ENCODE results near the gene INKA2.

Gene INKA2

DNA sequence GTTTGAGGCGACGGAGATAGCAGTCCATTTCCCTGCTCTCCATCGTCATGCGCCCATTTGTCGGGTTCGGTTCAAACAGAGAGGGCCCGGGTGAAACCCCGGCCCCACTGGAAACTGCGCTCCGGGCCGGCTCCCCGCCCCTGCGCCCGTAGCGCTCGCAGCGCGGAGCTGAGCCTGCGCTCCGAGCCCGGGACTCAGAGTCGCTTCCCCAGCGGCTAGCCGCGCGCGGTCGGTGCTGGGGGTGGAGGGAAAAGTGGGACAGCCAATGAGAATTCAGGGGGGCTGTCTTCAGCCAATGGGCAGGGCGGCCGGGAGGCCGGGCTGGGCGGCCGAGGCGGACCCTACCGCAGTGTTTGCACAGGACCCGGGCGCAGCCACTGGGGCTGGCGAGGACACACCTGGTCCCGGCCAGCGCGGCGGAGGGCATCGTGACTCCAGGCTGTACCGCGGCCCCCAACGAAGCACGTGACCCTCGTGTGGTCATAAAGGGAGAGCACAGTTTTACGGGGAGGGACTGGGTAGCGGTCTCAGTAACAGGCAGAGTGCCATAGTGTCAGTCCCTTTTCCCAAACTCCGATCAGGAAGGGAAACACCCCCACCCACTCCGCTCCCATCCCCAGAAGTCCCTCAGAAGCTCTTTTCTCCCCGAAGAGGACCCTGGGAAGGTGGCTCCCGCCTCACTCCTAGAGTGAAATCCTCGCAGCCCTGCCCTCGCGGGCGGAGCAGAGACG, at the start of gene INKA2:
Gene INKA2, minus strand, starts transcription at position 202 of the 731 bp plus-strand sequence. Its CDS starts 153 bp downstream, at position 49.
- peak; percentile 38 to 92 (median 83) for DNase-seq

- DNase-seq: no peak
Observed at GRCh38 chr1:111786669-111787207, 47.5 kb upstream of the INKA2 start.

DNA sequence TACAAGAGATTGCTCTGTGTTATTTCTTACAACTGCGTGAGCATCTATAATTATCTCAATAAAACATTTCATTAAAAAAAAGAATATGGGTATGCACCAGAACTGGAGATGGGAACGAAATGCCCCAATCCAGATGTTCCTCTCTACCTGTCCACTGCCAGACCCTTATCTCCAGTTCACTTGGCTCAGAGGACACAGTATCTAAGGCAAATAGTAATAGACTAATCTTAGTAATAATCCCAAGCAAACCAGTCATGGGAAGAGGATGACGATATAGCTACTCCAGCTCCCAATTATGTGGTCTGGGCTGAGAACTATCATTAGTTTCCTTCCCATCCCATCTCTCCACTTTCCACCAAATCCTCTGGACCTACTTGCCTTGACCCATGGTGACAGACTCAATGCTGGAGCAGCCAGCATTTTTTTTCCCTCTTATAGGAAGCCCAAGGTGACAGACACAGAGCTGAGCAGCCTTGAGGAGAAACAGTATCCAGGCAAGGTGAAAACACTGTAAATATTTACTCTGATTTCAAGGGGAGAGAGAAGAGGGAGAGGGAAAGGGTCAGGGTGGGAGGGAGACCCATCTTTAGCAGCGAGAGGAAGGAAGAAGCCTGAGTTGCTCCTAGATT, 45.2 kb upstream of the INKA2 start:
- no peak for DNase-seq

DNA sequence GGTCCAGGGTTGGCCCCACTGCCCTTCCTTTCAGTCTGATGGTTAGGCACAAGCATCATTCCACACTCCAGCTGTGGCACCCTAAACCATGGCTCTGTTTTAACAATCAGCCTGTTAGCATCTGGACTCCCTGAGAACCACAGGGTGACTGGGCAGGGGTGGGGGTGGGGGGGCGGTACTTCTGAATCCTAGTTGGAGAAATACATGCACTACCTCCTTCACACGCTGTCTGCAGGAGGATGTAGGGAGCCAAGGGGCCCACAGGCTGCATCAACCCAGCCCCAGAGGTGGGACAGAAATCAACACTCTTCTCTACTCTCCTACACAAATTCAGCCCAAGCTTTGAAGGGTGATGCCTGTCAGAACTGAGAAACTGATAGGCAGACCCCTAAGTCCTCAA, 40.4 kb upstream of the INKA2 start:
- no peak for DNase-seq

DNA sequence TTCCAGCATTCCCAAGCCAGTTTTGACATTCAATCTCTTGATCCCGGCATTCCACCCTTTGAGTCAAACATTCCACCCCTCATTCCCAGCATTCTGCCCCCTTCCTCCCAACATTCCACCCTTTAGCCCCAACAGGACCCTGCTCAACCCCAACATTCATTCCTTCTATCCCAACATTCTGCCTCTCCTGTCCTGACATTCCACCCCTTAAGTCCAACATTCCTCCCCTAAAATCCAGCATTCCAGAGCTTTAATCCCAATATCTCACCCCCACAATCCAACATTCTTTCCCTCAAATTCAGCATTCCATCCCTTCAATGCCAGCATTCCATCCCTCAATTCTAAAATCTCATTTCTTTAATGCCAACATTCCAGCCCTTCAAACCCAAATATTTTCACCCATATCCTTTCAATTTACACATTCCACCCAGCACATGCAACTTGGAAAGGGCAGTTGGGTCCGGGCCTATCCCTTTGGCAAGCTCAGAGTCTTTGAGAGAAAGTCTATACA, 39.4 kb upstream of the INKA2 start:
- DNase-seq: no peak

DNA sequence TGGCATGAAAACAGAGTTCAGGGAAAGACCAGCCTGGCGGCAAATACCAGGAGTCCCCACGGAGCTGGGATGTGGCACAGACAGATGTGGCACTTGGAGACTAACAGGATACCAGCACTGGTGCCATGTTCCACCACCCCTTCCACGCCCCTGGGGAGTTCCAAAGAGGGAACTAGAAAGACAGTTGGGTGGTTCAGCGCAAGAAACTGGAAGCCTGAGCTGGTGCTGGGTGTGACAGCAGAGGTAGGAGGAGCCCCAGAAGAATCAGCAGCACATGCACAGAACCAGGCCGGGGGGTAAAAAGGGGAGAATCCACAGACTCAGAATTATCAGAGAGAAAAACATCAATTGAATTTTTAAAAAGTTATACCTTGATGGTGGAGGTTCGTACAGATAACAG, 38.9 kb upstream of the INKA2 start:
- no peak for DNase-seq

- DNase-seq: no peak
Observed at GRCh38 chr1:111777301-111777700, 38.1 kb upstream of the INKA2 start.

- DNase-seq: no peak
Observed at GRCh38 chr1:111776861-111777260, 37.7 kb upstream of the INKA2 start.

- no peak for DNase-seq
Observed at GRCh38 chr1:111776391-111776790, 37.2 kb upstream of the INKA2 start.

DNA sequence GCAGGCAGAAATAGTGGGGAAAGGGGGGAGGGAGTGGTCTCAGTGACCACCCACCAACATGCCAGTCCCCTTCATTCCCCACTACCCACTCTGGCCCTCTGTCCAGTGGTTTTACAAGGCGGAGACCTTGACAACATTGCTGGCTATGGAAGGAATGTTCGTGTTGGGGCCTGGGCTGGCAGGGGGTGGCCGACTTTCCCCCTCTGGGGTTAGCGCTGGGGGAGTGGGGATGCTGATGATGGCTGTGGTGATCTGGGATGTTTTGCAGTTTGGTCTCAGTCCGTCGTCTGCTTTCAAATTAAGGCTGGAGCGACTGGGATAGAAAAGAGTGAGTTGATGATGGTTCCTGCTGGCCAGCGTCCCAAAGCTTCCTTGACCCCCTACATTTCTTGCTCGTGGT, 36.8 kb upstream of the INKA2 start:
- no peak for DNase-seq

GRCh38 chr1:111770916-111771315, 31.7 kb upstream of the INKA2 start:
- no peak for DNase-seq

DNA sequence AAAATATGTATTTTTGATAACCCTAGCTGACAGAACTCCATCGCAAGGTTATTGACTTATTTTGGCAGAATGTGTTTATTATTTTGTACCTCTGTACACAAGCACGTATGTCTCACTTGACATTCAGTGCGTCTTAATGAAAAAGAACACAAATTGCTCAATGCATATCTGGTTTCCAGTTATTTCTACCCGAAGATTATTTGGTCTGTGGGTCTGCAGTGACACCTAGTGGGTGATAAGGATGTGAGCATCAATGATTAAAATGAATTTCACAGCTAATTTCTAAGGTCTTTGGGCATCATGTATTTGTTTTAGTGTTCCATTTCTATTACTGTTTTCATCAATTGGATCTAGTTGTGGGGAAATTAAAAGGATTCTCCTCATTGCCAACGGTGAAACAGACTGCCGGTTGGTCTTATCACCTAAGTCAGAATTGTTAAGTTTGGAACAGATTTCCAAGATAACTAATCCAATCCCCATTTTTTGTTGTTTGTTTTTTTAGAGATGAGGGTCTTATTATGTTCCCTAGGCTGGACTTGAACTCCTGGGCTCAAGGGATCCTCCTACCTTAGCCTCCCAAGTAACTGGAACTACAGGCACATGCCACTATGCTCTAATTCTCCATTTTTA, 30.4 kb upstream of the INKA2 start:
- peak in 6 of 56 donors; percentile 4 to 63 (median 30) for DNase-seq

GRCh38 chr1:111768625-111769024, 29.4 kb upstream of the INKA2 start:
- no peak for DNase-seq

- no peak for DNase-seq
Observed at GRCh38 chr1:111768023-111768422, 28.8 kb upstream of the INKA2 start.

- DNase-seq: no peak
Observed at GRCh38 chr1:111762332-111762731, 23.1 kb upstream of the INKA2 start.

DNA sequence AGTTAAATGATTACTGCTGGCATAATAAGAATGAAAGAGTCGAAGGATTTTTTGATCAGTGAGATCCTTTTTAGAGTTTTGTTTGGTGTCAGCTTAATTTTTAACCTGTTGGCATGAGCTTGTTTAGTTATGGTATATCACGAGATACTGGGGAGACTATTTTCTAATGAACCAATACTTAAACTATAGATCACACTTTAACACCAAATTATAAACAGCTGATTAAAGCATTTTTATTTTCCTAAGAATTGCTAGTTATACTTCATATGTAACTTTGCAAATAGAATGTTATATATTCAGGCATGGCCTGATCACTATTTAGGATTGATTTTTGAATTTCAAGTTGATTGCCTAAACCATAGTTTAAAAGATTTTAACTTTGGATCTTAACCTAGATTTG, 22.5 kb upstream of the INKA2 start:
- no peak for DNase-seq

DNA sequence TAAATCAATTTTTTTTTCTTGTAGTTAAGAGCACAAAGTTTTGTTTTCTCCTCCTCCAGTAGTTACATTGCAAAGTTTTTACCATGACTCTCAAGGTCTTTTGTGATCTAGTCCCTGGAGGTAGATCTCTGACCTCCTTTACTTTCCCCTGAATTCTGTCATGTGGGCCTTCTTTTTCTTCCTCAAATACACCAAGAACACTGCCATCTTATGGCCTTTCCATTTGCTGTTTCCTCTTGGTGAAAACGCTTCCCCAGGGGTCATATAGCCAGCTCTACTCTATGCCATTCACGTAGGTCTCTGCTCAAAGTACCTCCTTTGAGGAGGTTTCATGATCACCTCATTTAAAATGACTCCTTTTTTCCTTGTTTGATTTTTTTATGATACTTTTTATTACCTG, 19.2 kb upstream of the INKA2 start:
- no peak for DNase-seq

- DNase-seq: no peak
Observed at GRCh38 chr1:111756124-111756513, 16.9 kb upstream of the INKA2 start.

- DNase-seq: peak in 55 of 56 donors; percentile 66 to 96 (median 87)
Observed at GRCh38 chr1:111755331-111756123, 16.3 kb upstream of the INKA2 start, which contains the start of gene DDX20. TSS of gene DDX20 (plus strand) at chr1:111755901. CDS start at chr1:111755925, 24 bp downstream.

- peak in 4 of 56 donors; percentile 46 to 69 (median 56) for DNase-seq
Observed at GRCh38 chr1:111754984-111755330, 15.8 kb upstream of the INKA2 start.

- no peak for DNase-seq
Observed at GRCh38 chr1:111751906-111752575, 12.8 kb upstream of the INKA2 start.
